T-helper 1 cell treated with Interleukin-12 subunit alpha and Interleukin-12 subunit beta and Interleukin-4 antibody, amounts not matched to agents 30 μg/mL and 1 μg/mL, for 36 hours (primary cell): ENCODE measurements around the gene HMCN2.

Experiments
- H3K27ac Mint-ChIP-seq: one replicate; pipeline ENCODE4 v1.8.0; 2021; ENCODE audit warnings: mild to moderate bottlenecking, mixed read lengths
- H3K27me3 Mint-ChIP-seq: one replicate; pipeline ENCODE4 v1.8.0; 2021; ENCODE audit warnings: low read depth, mixed read lengths
- H3K36me3 Mint-ChIP-seq: one replicate; pipeline ENCODE4 v1.8.0; 2021; ENCODE audit warnings: low read depth, mixed read lengths
- H3K4me1 Mint-ChIP-seq: one replicate; pipeline ENCODE4 v1.8.0; 2021; ENCODE audit warnings: low read depth, mixed read lengths
- H3K4me3 Mint-ChIP-seq: one replicate; pipeline ENCODE4 v1.8.0; 2021; ENCODE audit warnings: mild to moderate bottlenecking, moderate library complexity, mixed read lengths
- H3K9me3 Mint-ChIP-seq: one replicate; pipeline ENCODE4 v1.8.0; 2021; ENCODE audit warnings: mixed read lengths

The HMCN2 gene

DNA sequence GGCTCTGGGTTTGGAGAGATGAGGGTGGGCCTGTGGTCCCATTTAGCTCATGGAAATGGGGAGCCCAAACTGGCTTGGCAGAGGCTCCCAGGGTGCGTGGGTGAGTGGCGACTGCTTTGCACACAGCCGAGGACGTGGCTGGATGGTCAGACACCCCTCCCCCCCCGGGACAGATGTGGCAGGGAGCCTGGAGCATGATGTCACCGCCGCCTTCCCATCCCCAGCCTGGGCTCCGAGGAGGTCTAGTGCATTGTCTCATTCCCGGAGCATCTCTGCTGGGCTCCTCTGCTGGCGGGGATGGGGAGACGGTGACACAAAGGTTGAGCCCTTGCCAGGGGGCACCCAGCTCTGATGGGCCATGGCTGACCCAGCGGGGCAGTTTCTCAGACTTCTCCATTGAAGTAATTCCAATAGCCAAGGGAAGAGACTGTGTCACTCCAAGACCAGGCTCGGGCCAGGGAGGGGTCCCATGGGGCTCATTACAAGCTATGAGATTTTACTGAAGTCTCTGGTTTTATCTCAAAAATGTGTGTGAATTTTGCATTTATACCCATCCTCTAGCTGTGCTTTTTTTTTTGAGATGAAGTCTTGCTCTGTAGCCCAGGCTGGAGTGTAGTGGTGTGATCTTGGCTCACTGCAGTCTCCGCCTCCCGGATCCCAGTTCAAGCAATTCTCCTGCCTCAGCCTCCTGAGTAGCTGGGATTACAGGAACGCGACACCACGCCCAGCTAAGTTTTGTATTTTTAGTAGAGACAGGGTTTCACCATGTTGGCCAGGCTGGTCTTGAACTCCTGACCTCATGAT, 36.1 kb downstream of the HMCN2 start:
- no peak overlapping the region for H3K4me3 Mint-ChIP-seq
- H3K27ac Mint-ChIP-seq: no peak overlapping the region
- no peaks in the 10 kb centered on the region for H3K9me3 Mint-ChIP-seq
- no peaks in the 10 kb centered on the region for H3K4me1 Mint-ChIP-seq
- no peaks in the 10 kb centered on the region for H3K27me3 Mint-ChIP-seq
- H3K36me3 Mint-ChIP-seq: no peaks in the 10 kb centered on the region

DNA sequence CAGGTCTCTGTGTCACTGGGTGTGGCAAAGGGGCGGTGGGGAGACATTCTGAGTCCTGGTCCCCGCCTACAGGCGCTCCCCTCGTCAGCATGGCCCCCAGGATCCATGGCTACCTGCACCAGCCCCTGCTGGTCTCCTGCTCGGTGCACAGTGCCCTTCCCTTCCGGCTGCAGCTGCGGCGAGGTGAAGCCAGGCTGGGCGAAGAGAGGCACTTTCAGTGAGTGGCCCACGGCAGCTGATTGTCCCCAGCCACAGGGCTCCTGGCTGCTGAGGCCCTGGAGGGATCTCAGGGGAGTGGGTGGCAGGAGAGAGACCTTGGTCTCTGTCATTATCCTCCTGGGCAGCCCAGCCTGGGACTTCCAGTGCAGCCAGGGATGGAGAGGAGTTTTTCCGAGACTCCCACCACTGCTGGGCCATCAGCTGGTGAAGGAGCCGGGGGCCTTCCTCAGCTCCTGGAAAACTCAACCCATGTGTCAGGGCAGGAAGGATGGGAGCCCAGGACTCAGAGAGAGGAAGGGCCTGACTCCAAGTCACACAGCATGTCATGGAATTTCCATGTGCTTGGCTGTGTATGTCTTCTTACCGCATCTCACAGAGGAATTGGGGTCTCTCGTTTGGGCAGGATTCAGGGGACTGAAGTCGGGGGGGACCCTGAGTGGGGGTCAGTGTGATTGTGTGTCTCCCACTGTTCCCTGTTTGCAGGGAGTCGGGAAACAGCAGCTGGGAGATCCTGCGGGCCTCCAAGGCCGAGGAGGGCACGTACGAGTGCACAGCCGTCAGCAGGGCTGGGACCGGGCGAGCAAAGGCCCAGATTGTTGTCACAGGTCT, 37.4 kb downstream of the HMCN2 start:
- H3K4me1 Mint-ChIP-seq: no peaks in the 10 kb centered on the region
- H3K27me3 Mint-ChIP-seq: no peaks in the 10 kb centered on the region
- no peak overlapping the region for H3K27ac Mint-ChIP-seq
- no peaks in the 10 kb centered on the region for H3K9me3 Mint-ChIP-seq
- no peaks in the 10 kb centered on the region for H3K36me3 Mint-ChIP-seq
- H3K4me3 Mint-ChIP-seq: no peak overlapping the region

DNA sequence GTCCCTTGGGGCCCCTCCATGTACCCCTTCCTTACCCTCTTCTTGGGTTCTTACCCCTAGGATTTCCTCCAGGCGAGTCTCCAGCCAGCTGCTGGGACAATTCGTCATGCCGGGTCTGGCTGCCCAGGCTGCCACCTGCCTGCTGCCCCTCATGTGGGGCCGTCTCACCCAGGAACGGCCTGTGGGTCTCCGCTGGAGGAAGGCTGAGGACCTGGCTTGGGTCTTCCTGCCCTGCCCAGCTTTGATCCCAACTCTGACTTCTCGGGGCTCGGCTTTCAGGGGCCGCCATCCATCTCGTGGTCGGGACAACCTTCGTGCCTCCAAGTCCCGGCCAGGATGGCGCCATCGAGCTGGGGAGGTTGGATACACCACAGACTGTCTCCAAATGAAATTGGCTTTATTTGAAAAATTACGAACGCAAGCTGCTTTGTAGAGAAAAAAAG, 38.1 kb downstream of the HMCN2 start:
- Mint-ChIP-seq H3K36me3 (no peaks in the 10 kb centered on the region), H3K4me3 (no peak overlapping the region), H3K27me3 (no peaks in the 10 kb centered on the region), H3K9me3 (no peaks in the 10 kb centered on the region), H3K27ac (no peak overlapping the region), H3K4me1 (no peaks in the 10 kb centered on the region)

DNA sequence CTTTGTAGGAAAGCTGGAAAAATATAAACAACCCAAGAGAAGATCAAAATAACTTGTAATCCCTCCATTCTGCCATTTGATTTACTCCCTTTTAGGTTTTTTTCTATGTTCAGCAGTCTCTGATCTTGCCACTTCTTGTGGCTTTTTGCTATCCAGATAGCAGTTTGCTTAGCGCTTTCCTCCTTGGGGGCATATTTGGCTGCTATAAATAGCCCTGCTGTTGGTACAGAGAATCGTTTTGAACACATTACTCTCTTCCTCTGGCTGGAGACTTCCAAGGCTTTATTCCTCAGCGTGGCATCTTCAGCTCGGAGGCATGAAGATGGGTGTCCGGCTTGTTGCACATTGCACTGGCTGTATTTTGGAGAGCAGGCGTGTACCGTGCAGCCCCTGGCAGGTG, 38.6 kb downstream of the HMCN2 start:
- H3K27me3 Mint-ChIP-seq: no peaks in the 10 kb centered on the region
- no peaks in the 10 kb centered on the region for H3K9me3 Mint-ChIP-seq
- H3K27ac Mint-ChIP-seq: no peak overlapping the region
- H3K4me3 Mint-ChIP-seq: no peak overlapping the region
- no peaks in the 10 kb centered on the region for H3K4me1 Mint-ChIP-seq
- no peaks in the 10 kb centered on the region for H3K36me3 Mint-ChIP-seq

DNA sequence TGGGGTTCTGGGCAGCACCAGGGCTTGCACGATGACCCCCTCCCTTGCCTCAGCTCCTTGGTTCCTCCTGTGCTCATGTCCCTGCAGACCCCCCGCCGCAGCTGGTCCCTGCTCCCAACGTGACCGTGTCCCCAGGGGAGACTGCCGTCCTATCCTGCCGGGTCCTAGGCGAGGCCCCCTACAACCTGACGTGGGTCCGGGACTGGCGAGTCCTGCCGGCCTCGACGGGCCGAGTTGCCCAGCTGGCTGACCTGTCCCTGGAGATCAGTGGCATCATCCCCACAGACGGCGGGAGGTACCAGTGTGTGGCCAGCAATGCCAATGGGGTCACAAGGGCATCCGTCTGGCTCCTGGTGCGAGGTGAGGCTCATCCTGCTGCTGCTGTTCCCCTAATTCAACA, 39.1 kb downstream of the HMCN2 start:
- no peaks in the 10 kb centered on the region for H3K4me1 Mint-ChIP-seq

DNA sequence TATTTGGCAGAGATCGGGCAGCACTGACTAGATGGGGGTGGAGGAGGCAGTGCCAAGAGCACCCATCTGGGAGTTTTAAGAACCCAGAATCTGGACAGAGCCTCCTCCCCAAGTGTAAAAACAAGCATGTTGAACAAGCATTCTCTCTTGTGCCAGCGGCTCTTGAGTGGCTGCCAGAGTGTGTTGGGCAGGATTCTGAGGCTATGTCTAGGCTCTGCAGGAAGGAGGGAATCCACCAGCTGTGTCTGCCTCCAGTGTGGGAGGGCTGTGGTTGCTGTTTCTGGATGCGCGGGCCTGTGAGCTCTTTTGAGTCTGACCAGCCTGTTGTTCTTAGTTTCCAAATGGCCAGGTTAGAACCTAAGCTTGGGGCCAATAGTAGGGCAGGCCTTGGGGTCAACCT, 39.8 kb downstream of the HMCN2 start:
- H3K27me3 Mint-ChIP-seq: no peaks in the 10 kb centered on the region
- H3K36me3 Mint-ChIP-seq: no peaks in the 10 kb centered on the region
- H3K4me3 Mint-ChIP-seq: no peak overlapping the region
- H3K27ac Mint-ChIP-seq: no peak overlapping the region
- no peaks in the 10 kb centered on the region for H3K4me1 Mint-ChIP-seq
- no peaks in the 10 kb centered on the region for H3K9me3 Mint-ChIP-seq

More for the DNA sequence above, 39.1 kb downstream of the HMCN2 start:
- Mint-ChIP-seq H3K4me3 (no peak overlapping the region), H3K27ac (no peak overlapping the region), H3K9me3 (no peaks in the 10 kb centered on the region), H3K36me3 (no peaks in the 10 kb centered on the region), H3K27me3 (no peaks in the 10 kb centered on the region)

DNA sequence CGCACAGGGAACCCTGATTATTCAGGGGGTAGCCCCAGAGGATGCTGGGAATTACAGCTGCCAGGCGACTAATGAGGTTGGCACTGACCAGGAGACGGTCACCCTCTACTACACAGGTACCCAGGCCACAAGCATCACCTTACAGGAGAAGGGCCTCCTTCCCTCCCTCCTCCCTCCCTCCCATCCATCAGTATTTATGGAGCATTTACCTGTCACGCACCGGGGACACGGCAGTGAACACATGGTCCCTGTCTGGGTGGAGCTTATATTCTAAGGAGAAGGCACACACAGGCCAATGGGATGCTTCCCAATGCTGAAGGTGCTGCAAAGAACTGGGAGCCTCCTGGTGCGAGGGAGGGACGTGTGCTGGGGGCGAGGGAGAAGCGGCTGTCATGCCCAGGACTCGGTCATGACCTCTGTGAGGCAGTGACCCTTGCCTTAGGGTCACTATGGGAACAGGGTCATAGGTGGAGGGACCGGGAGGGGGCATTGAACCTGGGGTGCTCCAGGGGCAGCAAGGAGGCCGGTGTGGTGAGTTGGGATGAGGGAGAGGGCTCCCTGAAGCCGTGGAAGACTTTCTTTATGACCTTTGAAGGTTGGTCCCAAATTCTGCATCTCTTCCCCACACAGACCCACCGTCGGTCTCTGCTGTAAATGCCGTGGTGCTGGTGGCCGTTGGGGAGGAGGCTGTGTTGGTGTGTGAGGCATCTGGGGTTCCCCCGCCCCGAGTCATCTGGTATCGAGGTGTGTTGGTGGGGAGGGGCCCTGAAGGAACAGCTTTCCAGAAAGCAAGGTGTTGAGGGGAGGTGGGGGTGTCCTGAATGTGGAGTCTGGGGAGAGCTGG, 41.5 kb downstream of the HMCN2 start:
- Mint-ChIP-seq H3K4me3 (no peak overlapping the region), H3K36me3 (no peaks in the 10 kb centered on the region), H3K9me3 (no peaks in the 10 kb centered on the region), H3K27me3 (no peaks in the 10 kb centered on the region), H3K27ac (no peak overlapping the region), H3K4me1 (no peaks in the 10 kb centered on the region)

DNA sequence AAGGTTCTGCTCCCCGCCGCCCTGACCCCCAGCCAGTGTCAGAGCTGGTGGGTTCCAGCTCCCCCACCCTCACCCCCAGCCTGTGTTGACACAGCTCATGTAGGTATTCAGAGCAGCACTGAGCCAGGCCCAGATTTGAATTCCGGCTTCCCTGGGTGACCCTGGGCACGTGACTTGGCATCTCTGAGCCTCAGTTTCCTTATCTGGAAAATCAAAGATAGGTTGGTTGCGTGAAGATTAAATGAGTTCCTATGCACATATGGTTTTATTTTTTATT, 42.0 kb downstream of the HMCN2 start:
- Mint-ChIP-seq H3K4me3 (no peak overlapping the region), H3K4me1 (no peaks in the 10 kb centered on the region), H3K27me3 (no peaks in the 10 kb centered on the region), H3K27ac (no peak overlapping the region), H3K36me3 (no peaks in the 10 kb centered on the region), H3K9me3 (no peaks in the 10 kb centered on the region)

DNA sequence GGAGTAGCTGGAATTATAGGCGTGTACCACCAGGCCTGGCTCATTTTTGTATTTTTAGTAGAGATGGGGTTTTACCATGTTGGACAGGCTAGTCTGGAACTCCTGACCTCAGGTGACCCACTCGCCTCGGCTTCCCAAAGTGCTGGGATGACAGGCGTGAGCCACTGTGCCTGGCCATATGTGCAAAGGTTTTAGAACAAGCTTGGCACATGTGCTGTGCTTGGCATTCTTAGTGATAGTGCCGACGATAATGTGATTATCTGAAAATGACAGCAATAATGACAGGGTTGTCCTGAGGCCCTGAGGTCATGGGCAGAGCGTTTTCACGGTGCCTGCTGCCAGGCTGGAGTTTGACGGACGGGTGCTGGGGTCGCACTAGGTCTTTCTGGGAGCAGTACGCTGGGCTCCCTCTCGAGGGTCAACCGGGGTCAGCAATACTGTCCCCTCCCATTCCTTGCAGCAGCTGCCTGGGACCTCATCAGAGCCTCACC, 42.6 kb downstream of the HMCN2 start:
- H3K4me1 Mint-ChIP-seq: no peaks in the 10 kb centered on the region
- no peak overlapping the region for H3K4me3 Mint-ChIP-seq
- no peaks in the 10 kb centered on the region for H3K27me3 Mint-ChIP-seq
- no peaks in the 10 kb centered on the region for H3K36me3 Mint-ChIP-seq
- H3K9me3 Mint-ChIP-seq: no peaks in the 10 kb centered on the region
- H3K27ac Mint-ChIP-seq: no peak overlapping the region

DNA sequence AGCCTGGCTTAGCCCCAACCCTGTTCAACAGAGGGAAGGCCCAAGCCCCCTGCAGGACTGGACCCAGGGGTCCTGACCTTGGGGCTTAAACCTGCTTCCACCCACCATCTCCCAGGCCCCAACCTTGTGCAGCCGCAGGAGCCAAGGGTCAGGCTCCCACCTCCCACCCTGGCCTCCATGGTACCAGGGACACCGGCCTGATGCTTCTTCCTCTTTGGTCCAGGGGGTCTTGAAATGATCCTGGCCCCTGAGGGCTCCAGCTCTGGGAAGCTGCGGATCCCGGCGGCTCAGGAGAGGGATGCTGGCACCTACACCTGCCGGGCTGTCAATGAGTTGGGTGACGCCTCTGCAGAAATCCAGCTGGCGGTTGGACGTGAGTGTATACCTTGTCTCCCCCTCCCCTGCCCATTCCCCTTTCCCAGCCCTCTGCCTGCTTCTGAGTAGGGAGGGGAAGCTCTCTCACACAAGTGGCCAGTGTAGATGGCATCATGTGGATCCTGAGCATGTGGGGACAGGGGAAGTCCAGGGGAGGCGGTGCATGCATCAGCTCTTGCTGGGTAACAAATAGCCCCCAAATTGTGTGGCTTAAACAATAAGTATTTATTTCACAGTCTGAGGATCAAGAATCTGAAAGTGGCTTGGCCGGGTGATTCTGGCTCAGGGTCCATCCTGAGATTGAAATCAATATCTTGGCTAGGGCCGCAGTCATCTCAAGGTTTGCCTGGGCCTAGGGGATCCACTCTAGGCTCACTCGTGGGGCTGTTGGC, 44.3 kb downstream of the HMCN2 start:
- H3K4me1 Mint-ChIP-seq: no peaks in the 10 kb centered on the region
- no peak overlapping the region for H3K27ac Mint-ChIP-seq
- no peaks in the 10 kb centered on the region for H3K36me3 Mint-ChIP-seq
- H3K27me3 Mint-ChIP-seq: no peaks in the 10 kb centered on the region
- no peak overlapping the region for H3K4me3 Mint-ChIP-seq
- no peaks in the 10 kb centered on the region for H3K9me3 Mint-ChIP-seq

DNA sequence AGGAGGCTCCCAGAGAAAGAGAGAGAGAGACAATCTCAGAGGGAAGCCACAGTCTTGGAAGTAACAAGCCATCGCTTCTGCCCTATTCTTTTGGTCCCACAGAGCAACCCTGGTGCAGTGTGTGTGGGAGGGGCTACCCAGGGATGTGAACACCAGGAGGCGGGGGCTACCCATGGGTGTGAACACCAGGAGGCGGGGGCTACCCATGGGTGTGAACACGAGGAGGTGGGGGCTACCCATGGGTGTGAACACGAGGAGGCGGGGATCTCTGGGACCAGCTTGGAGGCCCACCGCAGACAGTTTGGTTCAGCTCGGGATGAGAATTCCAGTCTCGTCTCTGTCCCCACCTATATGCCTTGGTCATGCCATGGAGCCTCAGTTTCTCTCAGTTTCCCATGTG, 44.9 kb downstream of the HMCN2 start:
- H3K27ac Mint-ChIP-seq: no peak overlapping the region
- H3K36me3 Mint-ChIP-seq: no peaks in the 10 kb centered on the region
- H3K4me1 Mint-ChIP-seq: no peaks in the 10 kb centered on the region
- no peaks in the 10 kb centered on the region for H3K27me3 Mint-ChIP-seq
- H3K9me3 Mint-ChIP-seq: no peaks in the 10 kb centered on the region
- no peak overlapping the region for H3K4me3 Mint-ChIP-seq

DNA sequence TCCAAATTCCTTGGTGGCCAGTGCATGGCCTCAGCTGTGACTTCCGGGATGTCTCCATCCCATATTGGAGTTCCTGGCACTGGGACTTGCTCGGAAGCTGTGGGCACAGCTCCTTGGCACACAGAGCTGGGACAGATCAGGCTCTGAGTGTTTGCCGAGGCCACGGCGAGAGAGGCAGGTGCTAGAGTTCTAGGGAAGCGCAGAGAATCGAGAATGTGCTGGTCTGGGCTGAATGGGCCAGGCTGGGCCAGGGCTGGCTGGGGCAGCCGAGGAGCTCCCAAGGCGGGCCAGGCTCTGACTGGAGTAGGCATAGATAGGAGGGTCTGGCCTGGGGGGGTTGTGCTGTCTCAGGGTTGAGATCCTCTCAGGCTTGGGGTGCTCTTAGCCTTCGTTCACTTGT, 45.4 kb downstream of the HMCN2 start:
- Mint-ChIP-seq H3K4me3 (no peak overlapping the region), H3K4me1 (no peaks in the 10 kb centered on the region), H3K27ac (no peak overlapping the region), H3K36me3 (no peaks in the 10 kb centered on the region), H3K9me3 (no peaks in the 10 kb centered on the region), H3K27me3 (no peaks in the 10 kb centered on the region)

DNA sequence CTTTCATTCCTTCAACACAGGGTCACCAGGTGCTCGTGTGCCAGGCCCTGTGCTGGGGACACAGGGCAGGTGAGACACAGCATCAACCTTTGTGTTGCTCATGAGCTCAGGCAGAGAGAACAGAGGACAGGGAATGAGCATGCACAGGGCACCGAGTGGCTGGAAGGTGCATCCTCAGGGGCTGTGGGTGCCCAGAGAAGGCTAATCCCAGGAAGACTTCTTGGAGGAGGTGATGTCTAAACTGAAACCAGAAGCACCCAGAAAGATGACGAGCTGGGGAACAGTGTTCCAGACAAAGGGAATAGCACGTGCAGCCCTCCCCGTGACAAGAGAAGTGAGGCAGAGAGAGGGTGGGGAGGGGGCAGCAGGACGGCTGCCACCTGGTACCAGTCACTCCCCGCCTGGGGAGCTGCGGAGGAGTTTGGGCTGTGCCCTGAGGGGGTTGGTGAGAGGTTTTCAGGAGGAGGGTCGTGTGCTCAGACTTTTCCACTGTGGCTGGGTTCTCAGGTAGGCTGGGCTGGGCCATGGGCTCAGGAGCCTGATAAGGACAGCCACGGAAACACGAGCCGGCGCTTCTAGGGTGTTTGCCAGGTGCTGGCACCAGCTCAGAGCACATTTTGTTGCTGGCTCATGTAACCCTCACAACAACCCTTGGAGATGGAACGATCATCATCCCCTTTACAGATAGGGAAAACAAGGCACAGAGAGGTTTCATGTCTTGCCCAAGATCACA, 46.0 kb downstream of the HMCN2 start:
- H3K27ac Mint-ChIP-seq: no peak overlapping the region
- H3K36me3 Mint-ChIP-seq: no peaks in the 10 kb centered on the region
- H3K27me3 Mint-ChIP-seq: no peaks in the 10 kb centered on the region
- H3K4me1 Mint-ChIP-seq: no peaks in the 10 kb centered on the region
- no peak overlapping the region for H3K4me3 Mint-ChIP-seq
- H3K9me3 Mint-ChIP-seq: no peaks in the 10 kb centered on the region
